Fibroblast of lung (primary cell): ENCODE results near the gene CPEB2. TPM values are rescaled to one million over a fixed set of nuclear protein-coding genes. Genes with fewer than 3 reads are reported as not detected.
"Not testable (repeated sequence)": the region's sequence is repeated elsewhere in the genome, so short reads cannot be mapped to it uniquely, and the experiment has no call there.

Experiments
- DNase-seq, 2 donors: peaks; one replicate each; pipeline versions ENCODE4 v3.0.0 to v3.0.0-alpha.2; 2010; ENCODE audit warnings: low read depth in 2 of 2
- H2AFZ ChIP-seq: 2 replicates; pipeline ENCODE4 v1.5.1; 2012; ENCODE audit warnings: low read length, control low read depth, inconsistent platforms
- H3K27ac ChIP-seq: 2 replicates; pipeline ENCODE4 v1.5.1; 2011; ENCODE audit warnings: low read length, control low read depth; ENCODE audit not compliant: insufficient read depth
- H3K27me3 ChIP-seq: 2 replicates; pipeline ENCODE4 v1.5.1; 2011; ENCODE audit warnings: mild to moderate bottlenecking, low read length; ENCODE audit not compliant: control insufficient read depth, insufficient read depth
- H3K36me3 ChIP-seq: 2 replicates; pipeline ENCODE4 v1.5.1; 2011; ENCODE audit warnings: low read length; ENCODE audit not compliant: control insufficient read depth, insufficient read depth
- H3K4me1 ChIP-seq: 2 replicates; pipeline ENCODE4 v1.5.1; 2011; ENCODE audit warnings: low read length; ENCODE audit not compliant: control insufficient read depth, insufficient read depth; ENCODE audit errors: extremely low read depth
- H3K4me2 ChIP-seq: 2 replicates; pipeline ENCODE4 v1.5.1; 2011; ENCODE audit warnings: low read length, control low read depth; ENCODE audit not compliant: insufficient read depth; ENCODE audit errors: extremely low read depth
- H3K4me3 ChIP-seq, 4 experiments: fragments of 200-600 bp in 1 of 4; sonication (generic) in 1 of 4; replicated peaks in 1 of 4; 2 replicates each; pipeline ENCODE4 v1.5.1; 2011 to 2016; ENCODE audit warnings: low read length in 4 of 4, low read depth in 3 of 4, mild to moderate bottlenecking in 3 of 4, control low read depth in 2 of 4, inconsistent platforms in 1 of 4, mixed read lengths in 1 of 4; ENCODE audit not compliant: insufficient read depth in 1 of 4; ENCODE audit errors: control extremely low read depth in 1 of 4
- H3K79me2 ChIP-seq: 2 replicates; pipeline ENCODE4 v1.5.1; 2012; ENCODE audit warnings: mild to moderate bottlenecking, low read length, inconsistent platforms; ENCODE audit not compliant: control insufficient read depth, insufficient read depth
- H3K9ac ChIP-seq: 2 replicates; pipeline ENCODE4 v1.5.1; 2011; ENCODE audit warnings: mild to moderate bottlenecking, low read length, control low read depth; ENCODE audit not compliant: insufficient read depth
- H3K9me3 ChIP-seq: 2 replicates; pipeline ENCODE4 v1.5.1; 2012; ENCODE audit warnings: low read depth, low read length; ENCODE audit not compliant: control insufficient read depth, insufficient read depth
- H4K20me1 ChIP-seq: 2 replicates; pipeline ENCODE4 v1.5.1; 2011; ENCODE audit warnings: low read length; ENCODE audit not compliant: control insufficient read depth, insufficient read depth; ENCODE audit errors: extremely low read depth
- EZH2 ChIP-seq: IDR thresholded peaks from 2 replicates; pipeline ENCODE4 v1.5.1; 2012; ENCODE audit warnings: low read length, control low read depth, mild to moderate bottlenecking; ENCODE audit errors: missing control alignments
- polyA plus RNA-seq, 2 donors: library from polyadenylated mRNA; depleted of rRNA in 1 of 2; stranded (reverse) in 1 of 2; unstranded in 1 of 2; fragments of >200 nt; gene quantifications; 2 replicates each; pipeline ENCODE4 v1.2.1, GENCODE V29; 2011 to 2012; ENCODE audit warnings: missing spikeins in 1 of 2
- total RNA-seq: library from RNA; depleted of rRNA; stranded (reverse); fragments of >200 nt; gene quantifications from 2 replicates; pipeline ENCODE4 v1.2.1, GENCODE V29; 2014
- TF ChIP-seq, protein P1 (sequence below), 2 donors: IDR thresholded peaks in 1 of 2; conservative IDR thresholded peaks in 1 of 2; 1 replicate in 1 of 2; 2 replicates in 1 of 2; pipeline ENCODE4 v1.5.1; 2011 to 2012; ENCODE audit warnings: low read length in 2 of 2, control low read depth in 1 of 2, inconsistent platforms in 1 of 2, low read depth in 1 of 2, mild to moderate bottlenecking in 1 of 2

Gene CPEB2
- total and polyA plus RNA-seq, 2 donors (not counting 1 experiment from before 2014, with no cell fraction given): 18.6 to 19.0 TPM

DNA sequence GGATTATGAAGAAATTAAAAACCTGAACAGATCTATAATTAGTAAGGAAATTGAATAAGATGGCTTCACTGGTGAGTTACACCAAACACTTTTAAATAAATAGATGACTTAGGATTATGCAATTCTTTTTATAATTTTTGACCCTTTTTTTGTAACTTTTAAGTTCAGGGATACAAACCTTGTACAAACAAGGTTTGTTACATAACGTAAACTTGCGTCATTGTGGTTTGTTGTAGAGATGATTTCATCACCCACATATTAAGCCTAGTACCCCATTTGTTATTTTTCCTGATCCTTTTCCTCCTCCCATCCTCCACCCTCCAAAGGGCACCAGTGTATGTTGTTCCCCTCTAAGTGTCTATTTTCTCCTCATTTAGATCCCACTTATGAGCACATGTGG lies 75.7 kb downstream of the CPEB2 start:
- Histone ChIP-seq H3K36me3 (no peaks in the 10 kb centered on the region), H2AFZ (no peak overlapping the region), H3K27ac (peak overlapping the region; percentile 34), H3K4me1 (peaks cover 3% of the 10 kb centered on the region), H3K27me3 (no peaks in the 10 kb centered on the region), H3K4me3 (no peak overlapping the region), H3K79me2 (no peaks in the 10 kb centered on the region), H3K4me2 (peak overlapping the region; percentile 15), H3K9me3 (no peaks in the 10 kb centered on the region), H3K9ac (no peak overlapping the region), H4K20me1 (no peaks in the 10 kb centered on the region)
- peak; percentile 57 to 97 for DNase-seq
- no peak for TF ChIP-seq EZH2
- TF ChIP-seq, protein P1, sequence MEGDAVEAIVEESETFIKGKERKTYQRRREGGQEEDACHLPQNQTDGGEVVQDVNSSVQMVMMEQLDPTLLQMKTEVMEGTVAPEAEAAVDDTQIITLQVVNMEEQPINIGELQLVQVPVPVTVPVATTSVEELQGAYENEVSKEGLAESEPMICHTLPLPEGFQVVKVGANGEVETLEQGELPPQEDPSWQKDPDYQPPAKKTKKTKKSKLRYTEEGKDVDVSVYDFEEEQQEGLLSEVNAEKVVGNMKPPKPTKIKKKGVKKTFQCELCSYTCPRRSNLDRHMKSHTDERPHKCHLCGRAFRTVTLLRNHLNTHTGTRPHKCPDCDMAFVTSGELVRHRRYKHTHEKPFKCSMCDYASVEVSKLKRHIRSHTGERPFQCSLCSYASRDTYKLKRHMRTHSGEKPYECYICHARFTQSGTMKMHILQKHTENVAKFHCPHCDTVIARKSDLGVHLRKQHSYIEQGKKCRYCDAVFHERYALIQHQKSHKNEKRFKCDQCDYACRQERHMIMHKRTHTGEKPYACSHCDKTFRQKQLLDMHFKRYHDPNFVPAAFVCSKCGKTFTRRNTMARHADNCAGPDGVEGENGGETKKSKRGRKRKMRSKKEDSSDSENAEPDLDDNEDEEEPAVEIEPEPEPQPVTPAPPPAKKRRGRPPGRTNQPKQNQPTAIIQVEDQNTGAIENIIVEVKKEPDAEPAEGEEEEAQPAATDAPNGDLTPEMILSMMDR (conservative IDR thresholded peaks at IDR 0.05 in 1 of 2, IDR thresholded peaks at IDR 0.05 in 1 of 2; ENCODE audit: low read depth in 1 of 2, low read length in 2 of 2): no peak

DNA sequence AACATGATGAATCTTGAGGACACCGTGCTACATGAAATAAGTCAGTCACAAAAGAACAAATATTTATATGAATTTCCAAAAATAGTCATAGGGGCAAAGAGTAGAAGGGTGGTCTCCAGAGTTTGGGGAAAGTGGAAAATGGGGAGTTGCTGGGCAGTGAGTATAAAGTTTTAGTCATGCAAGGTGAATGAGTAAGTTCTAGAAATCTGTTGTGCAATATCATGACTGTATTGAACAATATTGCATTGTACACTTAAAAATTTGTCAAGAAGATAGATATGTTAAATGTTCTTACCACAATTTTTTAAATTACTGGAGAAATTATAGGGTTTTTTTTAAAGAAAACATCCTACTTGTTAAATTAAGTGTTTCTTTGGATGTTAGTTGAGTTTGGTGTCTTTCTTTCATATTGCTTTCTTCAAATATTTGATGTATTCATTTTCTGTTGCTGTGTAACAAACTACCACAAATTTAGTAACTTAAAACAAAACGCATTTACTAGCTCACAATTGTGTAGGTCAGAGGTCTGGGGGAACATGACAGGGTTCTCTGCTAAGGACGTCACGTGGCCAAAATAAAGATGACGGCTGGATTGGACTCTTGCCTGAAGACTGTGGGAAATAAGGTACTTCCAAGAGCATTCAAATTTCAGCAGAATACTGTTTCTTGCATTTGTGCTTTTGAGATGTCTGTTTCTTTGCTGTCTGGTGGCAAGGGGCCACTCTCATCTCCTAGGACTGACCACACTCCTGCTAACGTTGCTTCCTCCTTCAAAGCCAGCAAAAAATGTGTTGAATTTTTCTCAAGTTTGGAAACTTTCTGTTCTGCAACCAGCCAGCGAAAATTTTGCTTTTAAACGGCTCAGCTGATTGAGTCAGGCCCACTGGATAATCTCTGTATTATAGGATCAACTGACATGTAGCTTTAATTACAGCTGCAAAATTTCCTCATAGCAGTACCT lies 76.7 kb downstream of the CPEB2 start:
- H2AFZ ChIP-seq: no peak overlapping the region
- TF ChIP-seq, protein P1 (conservative IDR thresholded peaks at IDR 0.05 in 1 of 2, IDR thresholded peaks at IDR 0.05 in 1 of 2; ENCODE audit: low read depth in 1 of 2, low read length in 2 of 2): no peak
- no peak for TF ChIP-seq EZH2
- peaks cover 3% of the 10 kb centered on the region for H3K4me1 ChIP-seq
- DNase-seq: peak; percentile 43 to 95
- no peaks in the 10 kb centered on the region for H3K27me3 ChIP-seq
- no peaks in the 10 kb centered on the region for H3K79me2 ChIP-seq
- H3K9ac ChIP-seq: no peak overlapping the region
- H3K4me3 ChIP-seq: no peak overlapping the region
- H3K27ac ChIP-seq: peak overlapping the region; percentile 34
- H3K36me3 ChIP-seq: no peaks in the 10 kb centered on the region
- no peaks in the 10 kb centered on the region for H3K9me3 ChIP-seq
- no peak overlapping the region for H3K4me2 ChIP-seq
- no peaks in the 10 kb centered on the region for H4K20me1 ChIP-seq

DNA sequence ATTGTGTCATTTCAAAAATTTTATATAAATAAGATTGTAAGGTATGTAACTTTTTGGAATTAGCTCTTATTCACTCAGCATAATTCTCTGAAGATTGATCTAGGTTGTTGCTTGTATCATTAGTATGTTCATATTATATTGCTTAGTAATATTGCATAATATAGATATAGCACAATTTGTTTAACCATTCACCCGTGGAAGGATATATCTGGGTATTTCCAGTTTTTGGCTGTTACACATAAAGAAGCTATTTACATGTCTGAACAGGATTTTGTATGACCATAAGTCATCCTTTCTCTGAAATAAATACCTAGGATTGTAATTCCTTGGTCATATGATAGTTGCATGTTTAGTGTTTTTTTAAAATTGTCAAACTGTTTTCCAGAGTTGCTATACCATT lies 82.5 kb downstream of the CPEB2 start:
- no peak overlapping the region for H3K27ac ChIP-seq
- H3K27me3 ChIP-seq: no peaks in the 10 kb centered on the region
- no peak overlapping the region for H2AFZ ChIP-seq
- no peak overlapping the region for H3K4me2 ChIP-seq
- no peak overlapping the region for H3K4me3 ChIP-seq
- H4K20me1 ChIP-seq: no peaks in the 10 kb centered on the region
- H3K4me1 ChIP-seq: no peaks in the 10 kb centered on the region
- no peaks in the 10 kb centered on the region for H3K79me2 ChIP-seq
- no peaks in the 10 kb centered on the region for H3K36me3 ChIP-seq
- H3K9ac ChIP-seq: no peak overlapping the region
- H3K9me3 ChIP-seq: no peaks in the 10 kb centered on the region
- TF ChIP-seq EZH2: no peak
- TF ChIP-seq, protein P1 (conservative IDR thresholded peaks at IDR 0.05 in 1 of 2, IDR thresholded peaks at IDR 0.05 in 1 of 2; ENCODE audit: low read depth in 1 of 2, low read length in 2 of 2): no peak
- no peak for DNase-seq

DNA sequence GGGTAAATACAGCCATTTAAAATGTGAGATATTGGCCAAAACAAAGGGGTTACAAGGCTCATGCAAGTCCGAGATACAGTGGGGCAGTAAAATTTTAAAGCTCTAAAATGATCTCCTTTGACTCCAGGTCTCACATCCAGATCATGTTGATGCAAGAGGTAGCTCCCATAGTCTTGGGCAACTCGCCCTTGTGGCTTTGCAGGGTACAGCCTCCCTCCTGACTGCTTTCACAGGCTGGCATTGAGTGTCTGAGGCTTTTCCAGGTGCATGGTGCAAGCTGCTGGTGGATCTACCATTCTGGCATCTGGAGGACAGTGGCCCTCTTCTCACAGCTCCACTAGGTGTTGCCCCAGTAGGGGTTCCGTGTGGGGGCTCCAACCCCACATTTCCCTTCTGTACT lies 83.5 kb downstream of the CPEB2 start:
- H3K4me2 ChIP-seq, H3K36me3 ChIP-seq, H3K79me2 ChIP-seq, H3K27me3 ChIP-seq, H3K4me3 ChIP-seq, H3K27ac ChIP-seq, DNase-seq, H3K4me1 ChIP-seq, H2AFZ ChIP-seq, H4K20me1 ChIP-seq, H3K9ac ChIP-seq, H3K9me3 ChIP-seq: not testable (repeated sequence)
